A673 (cell line): Measurements from ENCODE around the gene CARS2. TPM values are rescaled to one million over a fixed set of nuclear protein-coding genes. Genes with fewer than 3 reads are reported as not detected.

Source experiments
- BruUV-seq: library from RNA; stranded (reverse); fragments of 400-500 nt; replicated peaks from 2 replicates; lab custom pipeline; 2021; lab: Mats Ljungman, UMichigan
- CTCF ChIA-PET: fragments of 300-600 bp; sonication (Branson Sonifier 250); formaldehyde crosslinking; loops from one replicate; lab custom pipeline; 2022; ENCODE audit warnings: antibody characterized with exemption; lab: Charles Lee
- POLR2A ChIA-PET: fragments of 300-600 bp; sonication (Branson Sonifier 250); formaldehyde crosslinking; loops from one replicate; lab custom pipeline; 2022; ENCODE audit warnings: antibody characterized with exemption; ENCODE audit not compliant: low non-redundant PET; lab: Charles Lee
- DNase-seq: peaks from one replicate; pipeline ENCODE4 v3.0.0-alpha.2; 2015; ENCODE audit warnings: low spot score
- H3K27ac ChIP-seq: fragments of 200-600 bp; sonication (generic); 2 replicates; pipeline ENCODE4 v1.5.1; 2016; ENCODE audit warnings: mixed run types, low read depth, mild to moderate bottlenecking, mixed read lengths, antibody characterized with exemption, low read length; ENCODE audit not compliant: poor library complexity, severe bottlenecking
- H3K27me3 ChIP-seq: fragments of 200-600 bp; sonication (generic); replicated peaks from 2 replicates; pipeline ENCODE4 v1.6.1; 2017; ENCODE audit warnings: mixed run types, low read depth, mild to moderate bottlenecking, mixed read lengths, antibody characterized with exemption, low read length; ENCODE audit not compliant: insufficient read depth, poor library complexity
- H3K36me3 ChIP-seq: fragments of 200-600 bp; sonication (generic); 2 replicates; pipeline ENCODE4 v1.6.1; 2016; ENCODE audit warnings: mixed run types, mild to moderate bottlenecking, mixed read lengths, antibody characterized with exemption, low read length; ENCODE audit not compliant: insufficient read depth, poor library complexity, severe bottlenecking
- H3K4me1 ChIP-seq: fragments of 200-600 bp; sonication (generic); 2 replicates; pipeline ENCODE4 v1.6.1; 2017; ENCODE audit warnings: mixed run types, mild to moderate bottlenecking, mixed read lengths, antibody characterized with exemption, low read length; ENCODE audit not compliant: insufficient read depth, poor library complexity, severe bottlenecking
- H3K4me3 ChIP-seq: fragments of 200-600 bp; sonication (generic); 2 replicates; pipeline ENCODE4 v1.5.1; 2016; ENCODE audit warnings: low read depth, mixed run types, mild to moderate bottlenecking, mixed read lengths, low read length; ENCODE audit not compliant: poor library complexity, severe bottlenecking
- H3K9me3 ChIP-seq: fragments of 200-600 bp; sonication (generic); 2 replicates; pipeline ENCODE4 v1.6.1; 2016; ENCODE audit warnings: mixed run types, low read depth, mild to moderate bottlenecking, mixed read lengths, antibody characterized with exemption, low read length; ENCODE audit not compliant: poor library complexity, severe bottlenecking
- EZH2 ChIP-seq: fragments of 200-600 bp; sonication (generic); IDR thresholded peaks from 2 replicates; pipeline ENCODE4 v1.6.1; 2017; ENCODE audit warnings: borderline replicate concordance, low read depth, mild to moderate bottlenecking, mixed read lengths, antibody characterized with exemption, low read length; ENCODE audit not compliant: poor library complexity, severe bottlenecking
- intact Hi-C: fragments of 100-400 bp; cut with micrococcal nuclease; formaldehyde crosslinking; loops from one replicate; pipeline ENCODE4 v1.10.0; 2022; ENCODE audit not compliant: unreplicated experiment
- total RNA-seq: library from RNA; stranded (reverse); gene quantifications from 2 replicates; pipeline ENCODE4 v1.2.3, GENCODE V29; 2021
- TF ChIP-seq, protein P1 (sequence below): fragments of 300-800, 200-600 bp; sonication (generic); conservative IDR thresholded peaks from 2 replicates; pipeline ENCODE4 v1.5.1; 2017; ENCODE audit warnings: low read depth, mild to moderate bottlenecking, antibody characterized with exemption, low read length, moderate library complexity, mixed read lengths

The CARS2 gene
- total RNA-seq, 1 experiment from 2014 or later: 71.4 TPM

- ChIA-PET POLR2A (interaction anchor here (0.5 kb wide), 1 partner anchor 13 kb away, joined by 3 read pairs; no protein-coding TSS in a partner anchor), CTCF (no interaction called here)
- Histone ChIP-seq H3K27me3 (no peaks in the 10 kb centered on the region), H3K27ac (no peak overlapping the region), H3K4me1 (peaks cover 11% of the 10 kb centered on the region), H3K9me3 (no peaks in the 10 kb centered on the region), H3K36me3 (no peaks in the 10 kb centered on the region), H3K4me3 (no peak overlapping the region)
- DNase-seq: no peak
- TF ChIP-seq, protein P1, sequence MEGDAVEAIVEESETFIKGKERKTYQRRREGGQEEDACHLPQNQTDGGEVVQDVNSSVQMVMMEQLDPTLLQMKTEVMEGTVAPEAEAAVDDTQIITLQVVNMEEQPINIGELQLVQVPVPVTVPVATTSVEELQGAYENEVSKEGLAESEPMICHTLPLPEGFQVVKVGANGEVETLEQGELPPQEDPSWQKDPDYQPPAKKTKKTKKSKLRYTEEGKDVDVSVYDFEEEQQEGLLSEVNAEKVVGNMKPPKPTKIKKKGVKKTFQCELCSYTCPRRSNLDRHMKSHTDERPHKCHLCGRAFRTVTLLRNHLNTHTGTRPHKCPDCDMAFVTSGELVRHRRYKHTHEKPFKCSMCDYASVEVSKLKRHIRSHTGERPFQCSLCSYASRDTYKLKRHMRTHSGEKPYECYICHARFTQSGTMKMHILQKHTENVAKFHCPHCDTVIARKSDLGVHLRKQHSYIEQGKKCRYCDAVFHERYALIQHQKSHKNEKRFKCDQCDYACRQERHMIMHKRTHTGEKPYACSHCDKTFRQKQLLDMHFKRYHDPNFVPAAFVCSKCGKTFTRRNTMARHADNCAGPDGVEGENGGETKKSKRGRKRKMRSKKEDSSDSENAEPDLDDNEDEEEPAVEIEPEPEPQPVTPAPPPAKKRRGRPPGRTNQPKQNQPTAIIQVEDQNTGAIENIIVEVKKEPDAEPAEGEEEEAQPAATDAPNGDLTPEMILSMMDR: no peak
- no peak for TF ChIP-seq EZH2
- intact Hi-C loops: no loop called here
- no TSS peak for BruUV-seq
Observed at GRCh38 chr13:110618780-110619179, 87.1 kb downstream of the CARS2 start.

GRCh38 chr13:110618167-110618566 lies 87.7 kb downstream of the CARS2 start:
- ChIA-PET POLR2A (interaction anchor here (0.5 kb wide), 1 partner anchor 13 kb away, joined by 3 read pairs; no protein-coding TSS in a partner anchor), CTCF (no interaction called here)
- H3K36me3 ChIP-seq: no peaks in the 10 kb centered on the region
- TF ChIP-seq, protein P1: no peak
- TF ChIP-seq EZH2: no peak
- no TSS peak for BruUV-seq
- H3K27me3 ChIP-seq: no peaks in the 10 kb centered on the region
- peaks cover 11% of the 10 kb centered on the region for H3K4me1 ChIP-seq
- H3K4me3 ChIP-seq: no peak overlapping the region
- intact Hi-C loops: no loop called here
- H3K9me3 ChIP-seq: no peaks in the 10 kb centered on the region
- DNase-seq: no peak
- no peak overlapping the region for H3K27ac ChIP-seq

DNA sequence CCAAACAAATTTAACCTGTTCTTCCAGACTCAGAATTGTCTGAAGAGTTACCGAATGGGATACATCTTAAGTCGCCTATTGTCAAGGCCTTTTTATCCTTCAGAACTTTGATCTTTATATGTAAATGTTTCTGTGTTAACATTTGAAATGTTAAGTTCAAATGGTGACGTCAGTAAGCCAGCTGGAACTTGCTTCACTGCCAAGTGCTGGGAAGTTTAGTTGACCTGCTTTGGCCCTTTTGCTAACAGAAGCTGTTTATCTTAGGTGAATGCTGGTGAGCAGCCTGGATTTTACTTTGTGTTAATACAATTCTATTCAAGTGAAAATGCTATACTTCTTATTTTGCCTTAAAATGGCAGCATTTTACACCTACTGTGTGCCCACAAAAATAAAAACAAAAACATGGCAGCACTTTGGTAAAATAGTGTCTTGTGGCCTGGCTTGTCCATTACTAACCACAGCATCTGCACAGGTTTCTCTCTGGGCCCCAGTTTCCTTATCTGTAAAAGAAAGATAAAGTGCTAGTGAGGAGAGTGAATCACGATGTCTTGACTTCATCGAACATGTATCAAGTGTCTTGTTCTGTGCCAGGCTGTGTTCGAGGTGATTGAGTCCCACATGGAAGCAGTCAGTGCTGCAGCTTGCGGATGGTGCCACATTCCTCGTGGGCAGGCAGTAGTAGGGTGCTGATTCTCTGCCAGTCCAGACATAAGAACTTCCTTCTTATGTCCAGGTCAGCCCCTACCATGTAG lies 88.4 kb downstream of the CARS2 start:
- Histone ChIP-seq H3K4me1 (peaks cover 11% of the 10 kb centered on the region), H3K27ac (no peak overlapping the region), H3K4me3 (no peak overlapping the region), H3K36me3 (no peaks in the 10 kb centered on the region), H3K9me3 (no peaks in the 10 kb centered on the region), H3K27me3 (no peaks in the 10 kb centered on the region)
- intact Hi-C loops: no loop called here
- ChIA-PET POLR2A (no interaction called here), CTCF (no interaction called here)
- BruUV-seq: no TSS peak
- no peak for DNase-seq
- TF ChIP-seq EZH2: no peak
- TF ChIP-seq, protein P1: no peak
